HG02970 (cell line): ENCODE measurements around the gene COX6B2.

Experiments used
- ATAC-seq: cut with Tn5 transposase; IDR thresholded peaks from one replicate; pipeline ENCODE4 v1.9.1; 2021; ENCODE audit warnings: mild to moderate bottlenecking, moderate library complexity, moderate number of reproducible peaks; ENCODE audit not compliant: unreplicated experiment, low FRiP score

The COX6B2 gene

DNA sequence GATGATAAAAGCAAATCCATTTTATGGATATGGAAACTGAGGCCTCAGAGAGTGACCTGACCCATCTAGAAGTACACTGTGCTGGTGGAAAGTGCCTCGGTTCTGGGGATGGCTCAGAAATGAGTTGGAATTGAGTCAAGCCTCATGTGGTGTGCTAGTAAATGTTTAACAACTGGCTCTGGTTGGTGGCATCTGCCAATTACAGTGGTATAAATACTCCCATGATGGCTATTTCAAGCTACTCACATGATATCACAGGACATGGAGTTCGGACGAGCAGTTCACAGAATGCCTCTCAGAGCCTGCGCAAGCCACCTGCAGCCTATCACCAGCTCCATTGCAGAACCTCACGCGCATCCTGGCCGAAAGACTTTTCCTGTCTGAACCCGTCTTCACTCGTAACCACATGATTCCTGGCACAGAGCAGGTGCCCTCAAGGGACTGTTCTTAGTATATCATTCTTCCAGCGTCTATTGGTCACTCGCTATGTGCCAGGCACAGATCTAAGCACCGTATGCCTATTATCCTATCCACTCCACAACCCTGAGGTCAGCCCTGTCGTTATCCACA, 38.5 kb downstream of the COX6B2 start:
- ATAC-seq, result no peak

DNA sequence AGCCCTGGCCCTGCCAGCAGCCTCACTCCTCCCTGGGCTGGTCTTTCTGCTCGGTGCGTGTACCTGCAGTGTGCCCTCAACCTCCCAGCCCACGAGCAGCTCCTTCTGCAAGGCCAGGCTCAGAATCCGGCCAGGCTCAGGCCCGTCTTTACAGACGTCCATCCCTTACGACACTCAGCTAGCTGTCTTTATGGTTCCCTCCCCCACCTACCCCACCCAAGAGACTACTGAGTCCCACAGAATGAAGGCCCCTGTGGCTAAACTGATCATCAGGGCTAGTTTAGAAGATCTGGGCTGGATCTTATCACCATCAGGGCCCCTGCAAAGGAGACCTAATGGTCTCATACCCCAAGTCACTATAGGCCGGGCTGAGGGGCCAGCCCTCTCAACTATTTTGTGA, 40.1 kb downstream of the COX6B2 start:
- no peak for ATAC-seq

DNA sequence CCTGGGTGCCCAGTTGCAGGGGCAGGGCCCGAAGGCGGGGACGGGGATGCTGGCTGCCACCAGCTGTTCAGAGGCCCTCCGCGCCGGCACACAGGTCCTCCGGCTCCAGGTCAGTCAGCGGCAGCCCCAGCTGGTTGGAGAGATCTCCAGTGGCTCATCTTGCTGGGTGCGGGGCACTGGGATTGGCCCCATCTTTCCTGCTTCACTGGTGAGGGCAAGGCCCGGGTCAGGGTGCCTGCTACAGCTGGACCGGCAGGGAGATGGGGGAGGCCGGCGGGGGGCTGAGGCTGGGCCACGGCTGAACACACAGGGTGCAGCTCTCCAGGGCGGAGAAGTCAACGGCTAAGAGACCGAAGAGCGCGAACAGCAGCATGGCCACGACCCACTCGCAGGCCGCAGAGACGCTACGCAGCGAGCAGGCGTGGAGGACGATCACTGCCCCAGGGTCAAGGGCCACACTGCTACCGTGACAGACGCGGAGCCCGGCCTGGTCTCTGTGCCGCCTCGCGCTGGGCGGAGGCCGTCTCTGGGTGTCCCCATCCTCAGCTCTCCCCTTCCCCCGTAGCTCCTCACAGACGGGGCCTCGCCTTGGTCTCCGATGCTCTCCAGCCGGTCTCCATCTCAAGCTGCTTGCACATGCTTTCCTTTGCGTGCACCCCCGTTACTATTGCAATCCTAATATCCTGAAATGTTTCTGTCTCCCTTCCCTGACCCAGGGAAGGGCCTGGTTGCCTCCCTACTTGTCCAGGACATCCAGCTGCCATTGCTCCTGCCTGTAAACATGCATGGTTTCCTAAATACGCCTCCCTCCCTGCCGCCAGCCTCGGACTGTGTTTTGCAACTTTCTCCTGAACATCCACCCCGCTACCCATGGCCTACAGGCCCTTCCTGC, 41.7 kb downstream of the COX6B2 start:
- ATAC-seq, result no peak

DNA sequence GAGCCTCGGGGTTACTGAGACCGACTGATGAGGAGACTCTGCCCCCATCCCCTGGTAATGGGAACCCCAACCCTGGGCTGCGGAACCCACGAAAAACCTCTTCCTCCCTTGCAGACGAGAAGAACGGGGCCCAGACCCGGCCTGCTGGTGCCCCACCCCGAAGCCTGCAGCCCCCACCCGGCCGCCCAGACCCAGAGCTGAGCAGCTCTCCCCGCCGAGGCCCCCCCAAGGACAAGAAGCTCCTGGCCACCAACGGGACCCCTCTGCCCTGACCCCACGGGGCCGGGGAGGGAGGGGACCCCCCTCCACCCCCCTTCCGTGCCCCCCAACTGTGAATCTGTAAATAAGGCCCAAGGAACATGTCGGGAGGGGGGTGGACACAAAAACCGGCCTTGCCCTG, 42.7 kb downstream of the COX6B2 start:
- ATAC-seq, result no peak

DNA sequence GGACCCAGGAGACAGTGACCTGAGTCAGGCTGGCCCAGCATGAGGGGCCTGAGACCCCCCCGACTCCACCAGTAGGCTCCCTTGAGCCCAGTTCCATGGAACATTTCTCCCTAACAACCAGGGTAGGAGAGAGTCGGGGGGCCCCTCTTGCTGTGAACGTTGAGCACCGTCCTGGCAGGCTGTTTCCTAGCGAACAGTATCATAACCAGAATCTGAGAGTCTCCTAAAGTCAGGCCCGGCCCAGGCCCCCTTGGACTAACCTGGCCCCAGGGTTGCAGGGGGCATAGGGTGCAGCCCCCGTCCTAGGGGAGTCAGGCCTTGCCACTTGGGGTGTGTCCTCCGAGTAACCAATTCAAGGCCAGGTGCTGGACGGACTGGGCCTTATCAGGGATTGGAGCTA, 43.1 kb downstream of the COX6B2 start:
- ATAC-seq, result no peak

DNA sequence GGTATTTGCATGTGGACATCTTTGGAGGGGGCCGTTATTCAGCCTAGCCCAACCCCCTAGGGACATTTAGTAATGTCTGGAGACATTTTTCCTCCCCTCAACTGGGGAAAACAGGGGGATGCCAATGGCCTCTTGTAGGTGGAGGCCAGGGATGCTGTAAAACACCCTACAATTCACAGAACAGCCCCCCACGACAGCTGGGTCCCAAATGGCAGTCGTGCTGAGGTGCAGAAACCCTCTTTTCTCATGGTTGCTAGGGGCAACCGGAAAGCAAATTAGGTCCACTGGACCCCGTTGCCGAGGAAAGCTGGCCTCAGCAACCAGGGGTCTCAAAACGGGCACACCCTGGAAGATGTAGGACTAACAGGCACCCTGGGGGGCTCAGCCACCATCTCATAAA, 44.0 kb downstream of the COX6B2 start:
- no peak for ATAC-seq

DNA sequence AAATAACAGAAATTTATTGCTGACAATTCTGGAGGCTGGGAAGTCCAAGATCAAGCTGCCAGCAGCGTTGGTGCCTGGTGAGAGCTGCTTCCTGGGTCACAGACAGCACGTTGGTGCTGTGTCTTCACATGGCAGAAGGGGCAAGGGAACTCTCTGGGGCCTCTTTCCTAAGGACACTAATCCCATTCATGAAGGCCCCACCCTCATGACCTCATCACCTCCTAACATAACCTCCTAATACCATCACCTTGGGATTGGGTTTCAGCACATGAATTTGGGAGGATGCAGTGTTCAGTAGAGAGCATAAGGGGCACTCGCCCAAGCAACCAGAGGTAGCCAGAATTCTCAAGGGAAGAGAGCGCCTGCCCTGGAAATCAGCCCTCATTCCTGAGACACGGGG, 45.1 kb downstream of the COX6B2 start:
- no peak for ATAC-seq

DNA sequence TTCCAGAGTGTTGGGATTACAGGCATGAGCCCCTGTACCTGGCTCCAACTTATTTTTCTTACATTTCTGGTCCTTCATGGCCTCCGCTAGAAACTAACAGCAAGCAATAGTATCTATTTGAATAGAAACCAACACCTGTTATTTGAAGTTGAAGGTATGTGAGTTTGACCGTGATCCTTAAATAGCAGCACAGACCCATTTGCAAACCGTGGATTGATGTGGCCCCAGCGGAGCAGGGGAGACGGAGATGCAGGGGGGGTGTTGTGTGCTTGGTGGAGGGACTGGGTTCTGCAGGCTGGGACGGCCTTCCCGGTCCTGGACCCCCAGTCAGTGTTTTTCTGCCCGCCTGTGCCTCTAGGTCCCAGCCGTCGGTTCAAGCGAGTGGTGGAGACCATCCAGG, 46.2 kb downstream of the COX6B2 start:
- ATAC-seq, result no peak

DNA sequence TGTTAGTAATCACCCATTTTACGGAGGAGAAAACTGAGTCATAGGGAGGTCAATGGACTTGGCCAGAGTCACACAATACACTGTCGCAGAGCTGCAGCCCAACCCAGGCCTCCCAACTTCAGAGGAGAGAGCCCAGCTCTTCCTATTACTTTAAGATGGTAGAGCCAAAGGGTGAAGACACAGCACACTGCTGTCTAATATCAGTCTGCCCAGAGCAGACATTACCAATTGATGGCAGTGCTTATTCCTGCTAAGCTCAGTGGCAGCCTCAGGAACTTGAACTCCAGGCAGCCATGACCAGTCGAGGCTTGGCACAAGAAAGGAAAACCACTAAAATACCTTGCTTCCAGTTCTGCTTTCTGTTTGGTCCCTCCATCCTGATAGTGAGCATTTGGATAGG, 47.8 kb downstream of the COX6B2 start:
- ATAC-seq, result no peak

DNA sequence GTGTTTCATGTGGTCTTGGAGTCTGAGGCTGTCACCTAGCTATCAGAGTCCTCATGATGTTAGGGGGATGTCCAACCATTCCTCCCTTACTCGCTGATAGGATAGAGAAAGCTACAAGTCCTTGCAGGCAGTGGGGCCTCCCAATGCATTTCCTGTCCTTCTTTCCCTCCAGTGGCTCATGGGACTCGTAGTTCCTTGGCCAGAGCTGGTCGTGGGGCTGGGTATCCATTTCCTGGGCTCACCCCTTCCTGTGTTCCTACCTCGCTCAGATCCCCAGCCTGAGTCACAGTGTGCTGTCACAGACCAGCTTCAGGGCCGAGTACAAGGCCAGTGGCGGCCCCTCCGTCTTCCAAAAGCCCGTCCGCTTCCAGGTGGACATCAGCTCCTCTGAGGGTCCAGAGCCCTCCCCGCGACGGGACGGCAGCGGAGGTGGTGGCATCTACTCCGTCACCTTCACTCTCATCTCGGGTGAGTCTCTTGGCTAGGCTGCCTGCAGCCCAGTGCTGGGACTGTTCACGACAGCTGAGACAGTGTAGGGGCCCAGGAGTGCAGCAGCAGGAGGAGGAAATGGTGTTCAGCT, 48.4 kb downstream of the COX6B2 start:
- ATAC-seq, result no peak

DNA sequence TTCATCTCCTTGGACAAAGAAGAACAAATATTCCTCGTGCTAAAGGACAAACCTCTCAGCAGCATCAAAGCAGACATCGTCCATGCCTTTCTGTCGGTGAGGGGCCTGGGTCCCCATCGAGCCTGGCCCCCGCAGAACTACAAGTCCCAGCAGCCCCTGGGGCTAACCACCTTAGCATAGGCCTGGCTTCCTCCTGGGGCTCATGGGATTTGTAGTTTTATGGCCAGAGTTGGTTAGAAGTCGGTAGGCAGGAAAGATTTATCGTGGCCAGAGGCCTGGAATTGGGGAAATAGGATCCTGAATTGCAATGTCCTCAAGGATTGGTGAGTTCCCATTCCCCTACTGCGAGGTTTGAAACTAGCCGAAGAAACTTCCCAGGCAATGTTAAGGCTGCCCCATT, 49.0 kb downstream of the COX6B2 start:
- ATAC-seq, result no peak

DNA sequence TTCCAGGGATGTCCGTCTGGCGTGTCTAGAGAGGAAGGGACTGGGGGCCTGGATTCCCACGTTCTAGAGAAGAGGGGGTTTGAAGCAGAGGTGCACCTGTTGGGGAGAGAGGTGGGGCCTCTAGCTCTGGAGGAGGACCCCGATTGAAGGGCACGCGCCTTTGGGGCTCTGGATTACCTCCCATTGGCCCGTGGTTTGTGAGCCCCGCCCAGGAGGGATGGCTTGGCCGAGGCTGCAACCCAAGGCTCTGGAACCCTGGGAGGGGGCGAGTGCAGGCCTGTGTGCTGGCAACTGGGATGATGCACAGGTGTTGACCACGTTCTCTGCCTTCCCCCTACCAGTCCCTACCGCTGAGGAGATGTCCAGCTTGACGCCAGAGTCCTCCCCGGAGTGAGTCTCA, 49.5 kb downstream of the COX6B2 start:
- ATAC-seq, result no peak

DNA sequence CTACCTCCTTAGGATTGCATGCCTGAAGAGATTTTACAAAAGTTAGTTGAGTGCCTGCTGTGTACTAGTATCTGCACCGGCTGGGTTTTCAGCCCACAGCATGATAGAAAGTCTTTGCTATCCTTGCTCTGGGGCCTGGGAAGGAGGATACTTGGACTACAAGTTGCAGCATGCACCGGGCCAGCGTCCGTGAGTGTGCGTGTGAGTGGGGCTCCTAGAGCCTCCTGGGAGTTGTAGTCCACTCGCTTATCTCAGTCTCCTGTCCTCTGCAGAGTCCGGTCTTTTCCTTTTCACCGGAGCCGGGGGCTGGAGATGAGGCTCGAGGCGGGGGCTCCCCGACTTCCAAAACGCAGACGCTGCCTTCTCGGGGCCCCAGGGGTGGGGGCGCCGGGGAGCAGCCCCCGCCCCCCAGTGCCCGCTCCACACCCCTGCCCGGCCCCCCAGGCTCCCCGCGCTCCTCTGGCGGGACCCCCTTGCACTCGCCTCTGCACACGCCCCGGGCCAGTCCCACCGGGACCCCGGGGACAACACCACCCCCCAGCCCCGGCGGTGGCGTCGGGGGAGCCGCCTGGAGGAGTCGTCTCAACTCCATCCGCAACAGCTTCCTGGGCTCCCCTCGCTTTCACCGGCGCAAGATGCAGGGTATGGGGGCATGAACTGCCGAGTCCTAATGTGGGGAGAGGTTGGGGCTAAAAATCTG, 50.1 kb downstream of the COX6B2 start:
- no peak for ATAC-seq

DNA sequence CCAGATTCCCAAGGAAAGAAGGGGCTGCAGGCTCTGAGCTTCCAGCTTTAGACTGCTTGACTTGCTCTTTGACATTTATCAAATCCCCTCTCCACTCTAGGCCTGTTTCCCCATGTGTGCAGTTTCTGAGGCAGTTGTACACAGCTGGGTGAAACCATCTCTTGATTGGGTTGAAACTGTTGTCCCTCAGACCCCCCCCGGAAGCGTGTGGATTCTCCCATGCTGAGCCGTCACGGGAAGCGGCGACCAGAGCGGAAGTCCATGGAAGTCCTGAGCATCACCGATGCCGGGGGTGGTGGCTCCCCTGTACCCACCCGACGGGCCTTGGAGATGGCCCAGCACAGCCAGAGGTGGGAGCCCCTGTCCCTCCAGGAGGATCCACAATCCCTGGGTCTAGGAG, 51.0 kb downstream of the COX6B2 start:
- no peak for ATAC-seq

DNA sequence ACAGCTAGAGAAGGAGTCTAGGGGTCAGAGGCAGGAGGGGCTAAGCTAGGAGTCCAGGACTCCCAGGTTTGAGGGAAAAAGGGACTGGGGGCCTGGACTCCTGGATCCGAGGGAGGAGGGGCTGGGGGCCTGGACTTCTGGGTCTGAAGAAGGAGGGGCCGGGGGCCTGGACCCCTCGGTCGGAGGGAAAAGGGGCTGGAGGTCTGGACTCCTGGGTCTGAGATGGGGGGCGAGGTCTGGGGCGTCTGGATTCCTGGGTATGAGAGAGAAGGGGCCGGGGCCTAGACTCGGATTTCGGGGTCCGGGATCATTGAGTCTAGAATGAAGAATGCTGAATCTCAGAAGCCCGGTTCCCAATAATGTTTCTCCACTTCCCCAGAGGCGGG, 52.2 kb downstream of the COX6B2 start:
- no peak for ATAC-seq

DNA sequence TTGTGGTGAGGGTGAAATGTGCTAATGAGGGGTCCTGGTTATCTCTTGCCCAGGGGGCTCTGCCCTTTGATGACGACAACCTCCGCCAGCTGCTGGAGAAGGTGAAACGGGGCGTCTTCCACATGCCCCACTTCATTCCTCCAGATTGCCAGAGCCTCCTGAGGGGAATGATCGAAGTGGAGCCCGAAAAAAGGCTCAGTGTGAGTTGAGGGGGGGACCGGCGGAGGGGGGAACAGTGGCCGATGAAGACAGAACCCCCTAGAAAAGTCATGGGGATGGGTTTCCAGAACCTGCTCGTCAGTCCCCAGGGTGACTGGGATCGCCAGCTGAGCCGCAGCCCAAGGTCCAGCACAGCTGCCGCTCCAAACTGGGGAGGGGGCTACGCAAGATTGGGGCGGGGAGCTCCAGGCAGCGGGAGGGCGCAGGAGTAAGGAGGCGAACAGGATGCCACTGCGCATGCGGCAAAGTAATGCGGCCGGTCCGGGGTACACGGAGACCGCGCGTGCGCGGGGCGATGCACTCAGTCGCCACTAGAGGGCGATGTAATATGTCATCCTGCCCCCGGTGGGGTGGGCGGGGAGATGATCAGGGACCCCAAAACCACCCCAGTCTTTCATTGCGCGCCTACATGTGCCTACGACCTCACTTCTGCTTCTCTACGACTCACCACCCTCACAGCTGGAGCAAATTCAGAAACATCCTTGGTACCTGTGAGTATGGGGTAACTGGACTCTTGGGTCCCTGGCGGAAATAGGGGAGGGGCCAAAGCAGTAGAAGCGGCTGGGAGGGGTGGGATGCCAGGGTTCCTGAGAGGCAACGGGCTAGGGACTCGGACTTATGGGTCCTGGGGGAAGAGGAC, 52.8 kb downstream of the COX6B2 start:
- peak; percentile 71 for ATAC-seq

DNA sequence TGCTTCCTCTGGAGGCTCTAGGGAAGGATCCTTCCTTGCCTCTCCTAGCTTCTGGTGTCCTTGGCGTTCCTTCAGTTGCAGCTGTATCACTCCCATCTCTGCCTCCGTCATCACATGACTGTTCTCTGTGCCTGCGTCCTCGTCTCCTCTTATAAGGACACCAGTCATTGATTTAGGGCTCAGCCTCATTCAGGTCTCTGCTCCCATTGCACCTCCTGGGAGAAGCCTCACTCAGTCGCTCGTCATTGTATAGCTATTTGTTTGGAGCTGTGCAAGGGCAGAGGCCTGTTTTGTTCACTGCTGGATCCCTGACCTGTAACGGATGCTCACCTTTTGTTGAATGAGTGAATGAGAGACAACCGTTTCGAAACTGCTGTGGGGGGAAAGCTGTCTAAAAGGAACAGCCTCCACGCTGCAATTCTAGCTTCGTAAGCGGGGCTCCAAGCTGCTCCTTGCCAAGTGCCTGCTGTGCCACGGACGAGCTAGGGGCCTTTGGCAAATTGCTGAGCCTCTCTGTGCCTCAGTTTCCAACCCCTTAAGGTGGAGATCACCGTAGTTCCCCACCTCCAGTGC, 53.5 kb downstream of the COX6B2 start:
- no peak for ATAC-seq

DNA sequence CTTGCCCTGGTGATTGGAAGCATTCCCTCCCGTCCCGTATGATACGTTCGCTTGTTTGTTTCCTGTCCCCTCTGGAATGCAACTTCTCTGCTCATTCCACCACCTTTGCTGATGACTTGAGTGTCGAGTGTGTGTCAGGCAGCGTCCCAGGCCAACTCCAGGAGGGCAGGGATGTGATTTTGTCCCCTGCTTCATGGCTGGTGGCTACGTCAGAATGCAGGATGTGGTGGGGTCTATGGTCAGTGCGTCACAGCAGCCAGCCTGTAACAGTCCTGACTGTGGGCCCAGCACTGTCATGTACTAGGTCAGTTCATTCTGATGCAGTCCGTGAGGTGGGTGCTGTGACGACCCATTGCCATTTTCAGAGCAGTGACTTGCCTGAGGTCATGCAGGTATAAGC, 54.5 kb downstream of the COX6B2 start:
- no peak for ATAC-seq
